Stomach (tissue), 4 donors: ENCODE data around the gene TTC3.

Experiments used
- CTCF ChIP-seq, 7 experiments: fragments of 450-650 bp in 4 of 7; fragments of 200-600 bp in 3 of 7; sonication (generic) in 3 of 7; IDR thresholded peaks; one replicate each; pipeline ENCODE4 v1.5.1; 2016 to 2019; ENCODE audit warnings: antibody characterized with exemption in 7 of 7, control low read depth in 2 of 7, mild to moderate bottlenecking in 1 of 7
- EP300 ChIP-seq: sonication (generic); formaldehyde crosslinking; IDR thresholded peaks from one replicate; pipeline ENCODE4 v1.6.1; 2017; ENCODE audit warnings: antibody characterized with exemption
- POLR2A ChIP-seq, 4 donors: fragments of 450-650 bp; IDR thresholded peaks; one replicate each; pipeline ENCODE4 v1.6.1; 2016; ENCODE audit warnings: antibody characterized with exemption in 4 of 4, control low read depth in 2 of 4, mild to moderate bottlenecking in 1 of 4, moderate library complexity in 1 of 4
- POLR2AphosphoS5 ChIP-seq, 3 donors: sonication (generic); formaldehyde crosslinking; IDR thresholded peaks; one replicate each; pipeline ENCODE4 v1.6.1; 2016; ENCODE audit warnings: antibody characterized with exemption in 3 of 3

- TF ChIP-seq CTCF (IDR thresholded peaks at IDR 0.05), result no peak
- no peak for TF ChIP-seq POLR2AphosphoS5 (IDR thresholded peaks at IDR 0.05)
- no peak for TF ChIP-seq EP300
- no peak for TF ChIP-seq POLR2A (IDR thresholded peaks at IDR 0.05)
Measured at GRCh38 chr21:37057614-37058013, 15.4 kb upstream of the TTC3 start.
